Liver (tissue), 9 donors: ENCODE data around the gene HBE1. TPM values are rescaled to one million over a fixed set of nuclear protein-coding genes. Genes with fewer than 3 reads are reported as not detected.

Experiments
- DNase-seq: peaks from one replicate; pipeline ENCODE4 v3.0.0-alpha.2; 2017; ENCODE audit warnings: low spot score
- H3K27ac ChIP-seq, 2 donors: one replicate each; pipeline ENCODE4 v1.7.0; 2013; ENCODE audit warnings: inconsistent platforms in 2 of 2, low read length in 2 of 2, control low read depth in 1 of 2, low read depth in 1 of 2, mild to moderate bottlenecking in 1 of 2
- H3K27me3 ChIP-seq, 4 donors: one replicate each; pipeline versions ENCODE4 v1.6.1 to v1.7.0; 2013; ENCODE audit warnings: low read length in 3 of 4, inconsistent platforms in 1 of 4, mild to moderate bottlenecking in 1 of 4, moderate library complexity in 1 of 4; ENCODE audit not compliant: control insufficient read depth in 4 of 4, insufficient read depth in 4 of 4
- H3K36me3 ChIP-seq, 4 donors: one replicate each; pipeline versions ENCODE4 v1.6.1 to v1.7.0; 2013; ENCODE audit warnings: low read length in 3 of 4, mild to moderate bottlenecking in 3 of 4, low read depth in 1 of 4, moderate library complexity in 1 of 4; ENCODE audit not compliant: control insufficient read depth in 4 of 4, insufficient read depth in 3 of 4
- H3K4me1 ChIP-seq, 4 donors: one replicate each; pipeline versions ENCODE4 v1.6.1 to v1.7.0; 2013; ENCODE audit warnings: low read length in 3 of 4, mild to moderate bottlenecking in 3 of 4, moderate library complexity in 1 of 4; ENCODE audit not compliant: control insufficient read depth in 4 of 4, insufficient read depth in 4 of 4
- H3K4me3 ChIP-seq, 3 donors: one replicate each; pipeline versions ENCODE4 v1.6.1 to v1.7.0; 2013; ENCODE audit warnings: low read length in 3 of 3, control low read depth in 1 of 3, low read depth in 1 of 3, mild to moderate bottlenecking in 1 of 3
- H3K9ac ChIP-seq, 2 donors: one replicate each; pipeline ENCODE4 v1.7.0; 2013; ENCODE audit warnings: low read length in 2 of 2, mild to moderate bottlenecking in 2 of 2, moderate library complexity in 2 of 2, control low read depth in 1 of 2, low read depth in 1 of 2
- H3K9me3 ChIP-seq, 4 donors: one replicate each; pipeline versions ENCODE4 v1.6.1 to v1.7.0; 2013; ENCODE audit warnings: low read length in 3 of 4; ENCODE audit not compliant: control insufficient read depth in 4 of 4
- CTCF ChIP-seq: fragments of 150-350 bp; IDR thresholded peaks from 2 replicates; pipeline ENCODE4 v1.5.1; 2017; ENCODE audit warnings: improper control_type of control experiment, low read depth, low read length; ENCODE audit not compliant: missing input control
- EGR1 ChIP-seq, 2 donors: IDR thresholded peaks; 2 replicates each; pipeline ENCODE4 v1.6.1; 2016 to 2018; ENCODE audit warnings: antibody characterized with exemption in 2 of 2, low read depth in 2 of 2
- FOXA2 ChIP-seq: IDR thresholded peaks from 2 replicates; pipeline ENCODE4 v1.6.1; 2016; ENCODE audit warnings: antibody characterized with exemption
- HNF4A ChIP-seq, 2 donors: conservative IDR thresholded peaks; 2 replicates each; pipeline ENCODE4 v1.6.1; 2016; ENCODE audit warnings: antibody characterized with exemption in 2 of 2, mild to moderate bottlenecking in 2 of 2
- JUND ChIP-seq, 2 donors: IDR thresholded peaks; 2 replicates each; pipeline ENCODE4 v1.6.1; 2016; ENCODE audit warnings: antibody characterized with exemption in 2 of 2
- MAX ChIP-seq: IDR thresholded peaks from 2 replicates; pipeline ENCODE4 v1.6.1; 2016; ENCODE audit warnings: antibody characterized with exemption
- REST ChIP-seq: IDR thresholded peaks from 2 replicates; pipeline ENCODE4 v1.6.1; 2016; ENCODE audit warnings: antibody characterized with exemption, mild to moderate bottlenecking
- SP1 ChIP-seq: IDR thresholded peaks from 2 replicates; pipeline ENCODE4 v1.6.1; 2018; ENCODE audit warnings: antibody characterized with exemption, mild to moderate bottlenecking
- YY1 ChIP-seq: IDR thresholded peaks from 2 replicates; pipeline ENCODE4 v1.6.1; 2016; ENCODE audit warnings: antibody characterized with exemption, mild to moderate bottlenecking
- ZBTB33 ChIP-seq: IDR thresholded peaks from 2 replicates; pipeline ENCODE4 v1.6.1; 2016; ENCODE audit warnings: antibody characterized with exemption
- WGBS: extraction: QIAGEN DNeasy Blood & Tissue Kit; methylation state at CpG from one replicate; pipeline ENCODE4 v1.1.7; 2013; 5-methylcytosine and 5-hydroxymethylcytosine counted together
- polyA plus RNA-seq, 2 donors: library from polyadenylated mRNA; stranded (reverse) in 1 of 2; unstranded in 1 of 2; fragments of 200-250 nt in 1 of 2; fragments of >200 nt in 1 of 2; fragmentation: Nextera tagmentation in 1 of 2; extraction: Ambion mirVana in 1 of 2; gene quantifications; one replicate each; pipeline versions ENCODE4 v1.2.1 to v1.2.3, GENCODE V29; 2013 to 2015
- total RNA-seq, 2 donors: library from RNA; depleted of rRNA; stranded (reverse); fragments of >200 nt; gene quantifications; one replicate each; pipeline ENCODE4 v1.2.3, GENCODE V29; 2014
- donor health status: healthy.
- donor health status: healthy.
- donor health status: healthy.
- donor health status: healthy.
- donor health status: healthy.

HBE1 gene
- total and polyA plus RNA-seq, 4 donors, result 82.7 TPM; not detected in 3

- TF ChIP-seq ZBTB33 (no peak), HNF4A (conservative IDR thresholded peaks at IDR 0.05) (no peak), EGR1 (IDR thresholded peaks at IDR 0.05; ENCODE audit: low read depth in 2 of 2) (no peak), SP1 (no peak), REST (no peak), YY1 (no peak), MAX (no peak), CTCF (no peak)
- Histone ChIP-seq H3K27ac (no peak within 1 kb of the TSS), H3K27me3 (no peaks in the 10 kb centered on the region), H3K4me1 (no peaks in the 10 kb centered on the region), H3K36me3 (no peaks in the 10 kb centered on the region), H3K9me3 (no peaks in the 10 kb centered on the region), H3K4me3 (no peak within 1 kb of the TSS), H3K9ac (no peak within 1 kb of the TSS)
- no peak for DNase-seq
- 59% methylated on average over 2 of the region's 2 CpGs for WGBS
These were observed 35.3 kb downstream of the HBE1 start, which contains the start of gene HBD for GRCh38 chr11:5234381-5234834. Gene HBD (minus strand): TSS chr11:5234483. CDS start chr11:5234433, 50 bp downstream.

- Histone ChIP-seq H3K9ac (no peak overlapping the region), H3K9me3 (no peaks in the 10 kb centered on the region), H3K27ac (no peak overlapping the region), H3K4me1 (no peaks in the 10 kb centered on the region), H3K36me3 (no peaks in the 10 kb centered on the region), H3K27me3 (no peaks in the 10 kb centered on the region), H3K4me3 (no peak overlapping the region)
- no peak for DNase-seq
- 79% methylated on average over 1 of the region's 1 CpG for WGBS
- TF ChIP-seq REST (no peak), FOXA2 (no peak), JUND (IDR thresholded peaks at IDR 0.05) (no peak)
These were observed 36.4 kb downstream of the HBE1 start for GRCh38 chr11:5233307-5233706.
